Measurements from ENCODE around the gene CTXN1. TPM values are rescaled to one million over a fixed set of nuclear protein-coding genes. Genes with fewer than 3 reads are reported as not detected.

Gene CTXN1
- total and polyA plus RNA-seq, 4 experiments from 2014 or later = not detected

DNA sequence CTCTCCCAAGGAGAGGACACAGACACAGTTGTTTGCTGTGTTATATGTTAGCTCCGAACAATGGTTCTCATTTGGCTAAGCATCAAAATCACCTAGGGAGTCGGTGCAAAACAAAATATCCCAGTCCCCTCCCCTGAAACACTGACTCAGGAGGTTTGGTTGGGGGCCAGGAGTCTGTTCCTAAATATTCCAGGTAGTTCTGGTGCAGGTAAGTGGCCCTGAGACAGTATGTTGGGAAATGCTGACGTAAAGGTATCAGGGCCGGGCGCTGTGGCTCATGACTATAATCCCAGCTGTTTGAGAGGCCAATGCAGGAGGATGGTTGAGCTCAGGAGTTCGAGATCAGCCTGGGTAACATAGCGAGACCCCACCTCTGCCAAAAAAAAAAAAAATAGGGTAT lies 24.6 kb downstream of the CTXN1 start:
- H3K9me3 Mint-ChIP-seq = peaks cover 0 to 5% (median 1%) of the 10 kb centered on the region in 8 donors
- H3K27me3 Mint-ChIP-seq = peaks cover 2 to 5% of the 10 kb centered on the region in 2 donors
- intact Hi-C loops (cut with micrococcal nuclease) = no loop called here

DNA sequence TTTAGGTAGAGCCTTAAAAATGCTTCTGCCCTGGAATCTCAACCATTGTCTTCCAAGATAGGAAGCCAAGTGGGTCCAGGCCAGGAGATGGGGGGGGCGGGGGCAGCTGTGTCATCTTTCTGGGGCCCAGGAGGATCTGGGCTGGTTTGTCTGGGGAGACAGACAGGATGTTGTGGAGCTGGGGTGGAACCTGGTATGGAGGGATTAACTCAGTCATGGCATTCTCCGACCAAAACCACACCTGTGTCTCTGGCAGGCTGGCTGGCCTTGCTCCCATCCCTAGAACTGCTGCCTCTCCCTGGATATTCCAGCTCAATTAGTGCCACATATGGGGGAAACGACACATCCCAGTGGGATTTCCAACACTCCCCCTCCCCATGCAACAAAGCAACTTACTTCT lies 25.0 kb downstream of the CTXN1 start:
- Histone ChIP-seq H3K27ac (ENCODE audit: low read depth, low read length) (no peak overlapping the region), H3K27me3 (ENCODE audit: insufficient read depth, low read length) (no peaks in the 10 kb centered on the region), H3K4me3 (ENCODE audit: low read length in 2 of 2) (no peak overlapping the region), H3K9me3 (ENCODE audit: control insufficient read depth in 1 of 2, low read length in 2 of 2) (no peaks in the 10 kb centered on the region), H3K36me3 (ENCODE audit: insufficient read depth, low read length) (peaks cover under 1% of the 10 kb centered on the region), H3K4me1 (ENCODE audit: insufficient read depth, low read length) (peaks cover 24% of the 10 kb centered on the region)
- ChIA-PET POLR2A (ENCODE audit: partially characterized antibody) (interaction anchor here (1.1 to 1.8 kb wide), 2 partner anchors 32 to 43 kb away, joined by 3 to 5 read pairs; partner anchors contain the start of gene TIMM44), CTCF (ENCODE audit: partially characterized antibody) (interaction anchor here (2.6 to 4.0 kb wide), 2 partner anchors 32 to 43 kb away, joined by 10 to 33 read pairs; partner anchors contain the start of gene TIMM44)
- no peak overlapping the region for H3K27ac Mint-ChIP-seq
- H3K27me3 Mint-ChIP-seq = peaks cover 2 to 5% of the 10 kb centered on the region in 2 donors
- no peak overlapping the region for H3K4me3 Mint-ChIP-seq
- peaks cover 15 to 32% (median 22%) of the 10 kb centered on the region in 4 donors for H3K4me1 Mint-ChIP-seq
- H3K36me3 Mint-ChIP-seq = peaks cover 0 to 17% of the 10 kb centered on the region in 2 donors
- no peak for DNase-seq
- intact Hi-C loops (cut with micrococcal nuclease) = no loop called here
- peaks cover 0 to 5% (median 1%) of the 10 kb centered on the region in 8 donors for H3K9me3 Mint-ChIP-seq

More for the DNA sequence above, 24.6 kb downstream of the CTXN1 start:
- ChIA-PET CTCF (ENCODE audit: partially characterized antibody) (interaction anchor here (2.6 to 4.0 kb wide), 2 partner anchors 32 to 43 kb away, joined by 10 to 33 read pairs; partner anchors contain the start of gene TIMM44), POLR2A (ENCODE audit: partially characterized antibody) (interaction anchor here (1.1 kb wide), 1 partner anchor 32 kb away, joined by 3 read pairs; no protein-coding TSS in a partner anchor)
- H3K4me1 Mint-ChIP-seq = peaks cover 15 to 36% (median 24%) of the 10 kb centered on the region in 4 donors
- peaks cover 0 to 18% of the 10 kb centered on the region in 2 donors for H3K36me3 Mint-ChIP-seq
- no peak overlapping the region for H3K4me3 Mint-ChIP-seq
- no peak overlapping the region for H3K27ac Mint-ChIP-seq
- Histone ChIP-seq H3K4me3 (ENCODE audit: low read length in 2 of 2) (no peak overlapping the region), H3K27me3 (ENCODE audit: insufficient read depth, low read length) (no peaks in the 10 kb centered on the region), H3K36me3 (ENCODE audit: insufficient read depth, low read length) (peaks cover 5% of the 10 kb centered on the region), H3K4me1 (ENCODE audit: insufficient read depth, low read length) (peaks cover 27% of the 10 kb centered on the region), H3K27ac (ENCODE audit: low read depth, low read length) (no peak overlapping the region), H3K9me3 (ENCODE audit: control insufficient read depth in 1 of 2, low read length in 2 of 2) (no peaks in the 10 kb centered on the region)
- DNase-seq = no peak

DNA sequence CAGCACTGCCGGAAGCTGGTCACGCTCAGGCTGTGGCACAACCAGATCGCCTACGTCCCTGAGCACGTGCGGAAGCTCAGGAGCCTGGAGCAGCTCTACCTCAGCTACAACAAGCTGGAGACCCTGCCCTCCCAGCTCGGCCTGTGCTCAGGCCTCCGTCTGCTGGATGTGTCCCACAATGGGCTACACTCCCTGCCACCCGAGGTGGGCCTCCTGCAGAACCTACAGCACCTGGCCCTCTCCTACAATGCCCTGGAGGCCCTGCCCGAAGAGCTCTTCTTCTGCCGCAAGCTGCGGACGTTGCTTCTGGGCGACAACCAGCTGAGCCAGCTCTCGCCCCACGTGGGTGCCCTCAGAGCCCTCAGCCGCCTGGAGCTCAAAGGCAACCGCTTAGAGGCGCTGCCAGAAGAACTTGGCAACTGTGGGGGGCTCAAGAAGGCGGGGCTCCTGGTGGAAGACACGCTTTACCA lies 25.5 kb downstream of the CTXN1 start:
- H3K27ac Mint-ChIP-seq = no peak overlapping the region
- H3K4me3 Mint-ChIP-seq = no peak overlapping the region
- Histone ChIP-seq H3K27me3 (ENCODE audit: insufficient read depth, low read length) (no peaks in the 10 kb centered on the region), H3K9me3 (ENCODE audit: control insufficient read depth in 1 of 2, low read length in 2 of 2) (no peaks in the 10 kb centered on the region), H3K27ac (ENCODE audit: low read depth, low read length) (no peak overlapping the region), H3K4me1 (ENCODE audit: insufficient read depth, low read length) (peaks cover 21% of the 10 kb centered on the region), H3K4me3 (ENCODE audit: low read length in 2 of 2) (no peak overlapping the region), H3K36me3 (ENCODE audit: insufficient read depth, low read length) (no peaks in the 10 kb centered on the region)
- DNase-seq = no peak
- ChIA-PET CTCF (ENCODE audit: partially characterized antibody) (interaction anchor here (1.7 to 4.0 kb wide), 3 partner anchors 31 to 43 kb away, joined by 4 to 33 read pairs (median 10); partner anchors contain the start of gene TIMM44), POLR2A (ENCODE audit: partially characterized antibody) (interaction anchor here (0.5 to 1.8 kb wide), 4 partner anchors 13 to 43 kb away, joined by 3 to 5 read pairs (median 4); partner anchors contain the start of gene TIMM44)
- peaks cover 12 to 27% (median 19%) of the 10 kb centered on the region in 4 donors for H3K4me1 Mint-ChIP-seq
- H3K27me3 Mint-ChIP-seq = peaks cover 2 to 5% of the 10 kb centered on the region in 2 donors
- H3K36me3 Mint-ChIP-seq = peaks cover 0 to 14% of the 10 kb centered on the region in 2 donors
- intact Hi-C loops (cut with micrococcal nuclease) = no loop called here
- H3K9me3 Mint-ChIP-seq = peaks cover 0 to 5% (median 1%) of the 10 kb centered on the region in 8 donors

DNA sequence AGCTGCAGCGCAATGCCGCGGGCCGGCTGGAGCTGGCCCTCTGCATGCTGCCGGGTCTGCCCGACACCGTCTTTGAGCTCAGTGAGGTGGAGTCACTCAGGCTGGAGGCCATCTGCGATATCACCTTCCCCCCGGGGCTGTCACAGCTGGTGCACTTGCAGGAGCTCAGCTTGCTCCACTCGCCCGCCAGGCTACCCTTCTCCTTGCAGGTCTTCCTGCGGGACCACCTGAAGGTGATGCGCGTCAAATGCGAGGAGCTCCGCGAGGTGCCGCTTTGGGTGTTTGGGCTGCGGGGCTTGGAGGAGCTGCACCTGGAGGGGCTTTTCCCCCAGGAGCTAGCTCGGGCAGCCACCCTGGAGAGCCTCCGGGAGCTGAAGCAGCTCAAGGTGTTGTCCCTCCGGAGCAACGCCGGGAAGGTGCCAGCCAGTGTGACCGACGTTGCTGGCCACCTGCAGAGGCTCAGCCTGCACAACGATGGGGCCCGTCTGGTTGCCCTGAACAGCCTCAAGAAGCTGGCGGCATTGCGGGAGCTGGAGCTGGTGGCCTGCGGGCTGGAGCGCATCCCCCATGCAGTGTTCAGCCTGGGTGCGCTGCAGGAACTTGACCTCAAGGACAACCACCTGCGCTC lies 26.1 kb downstream of the CTXN1 start:
- DNase-seq = no peak
- Histone ChIP-seq H3K36me3 (ENCODE audit: insufficient read depth, low read length) (no peaks in the 10 kb centered on the region), H3K4me3 (ENCODE audit: low read length in 2 of 2) (no peak overlapping the region), H3K9me3 (ENCODE audit: control insufficient read depth in 1 of 2, low read length in 2 of 2) (no peaks in the 10 kb centered on the region), H3K27ac (ENCODE audit: low read depth, low read length) (no peak overlapping the region), H3K4me1 (ENCODE audit: insufficient read depth, low read length) (peaks cover 15% of the 10 kb centered on the region), H3K27me3 (ENCODE audit: insufficient read depth, low read length) (no peaks in the 10 kb centered on the region)
- ChIA-PET CTCF (ENCODE audit: partially characterized antibody) (interaction anchor here (1.7 to 2.6 kb wide), 2 partner anchors 30 to 44 kb away, joined by 4 to 10 read pairs; partner anchors contain the start of gene TIMM44), POLR2A (ENCODE audit: partially characterized antibody) (interaction anchor here (0.5 to 1.8 kb wide), 3 partner anchors 13 to 44 kb away, joined by 3 to 5 read pairs (median 4); partner anchors contain the start of gene TIMM44)
- peaks cover 9 to 21% (median 15%) of the 10 kb centered on the region in 4 donors for H3K4me1 Mint-ChIP-seq
- peaks cover 0 to 11% of the 10 kb centered on the region in 2 donors for H3K36me3 Mint-ChIP-seq
- peaks cover 0 to 5% (median 1%) of the 10 kb centered on the region in 8 donors for H3K9me3 Mint-ChIP-seq
- no peak overlapping the region for H3K4me3 Mint-ChIP-seq
- no peak overlapping the region for H3K27ac Mint-ChIP-seq
- H3K27me3 Mint-ChIP-seq = peaks cover 5 to 6% of the 10 kb centered on the region in 2 donors
- intact Hi-C loops (cut with micrococcal nuclease) = no loop called here

DNA sequence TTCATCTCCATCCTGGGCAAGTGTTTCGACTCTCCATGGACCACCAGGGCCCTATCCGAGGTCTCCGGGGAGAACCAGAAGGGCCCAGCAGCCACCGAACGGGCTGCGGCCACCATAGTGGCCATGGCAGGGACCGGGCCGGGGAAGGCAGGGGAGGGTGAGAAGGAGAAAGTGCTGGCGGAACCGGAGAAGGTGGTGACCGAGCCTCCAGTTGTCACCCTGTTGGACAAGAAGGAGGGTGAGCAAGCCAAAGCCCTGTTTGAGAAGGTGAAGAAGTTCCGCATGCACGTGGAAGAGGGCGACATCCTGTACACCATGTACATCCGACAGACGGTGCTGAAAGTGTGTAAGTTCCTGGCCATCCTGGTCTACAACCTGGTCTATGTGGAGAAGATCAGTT lies 27.0 kb downstream of the CTXN1 start:
- Mint-ChIP-seq H3K4me1 (peaks cover 5 to 14% (median 9%) of the 10 kb centered on the region in 4 donors), H3K4me3 (no peak overlapping the region), H3K9me3 (peaks cover 0 to 5% (median 1%) of the 10 kb centered on the region in 8 donors), H3K36me3 (peaks cover 0 to 4% of the 10 kb centered on the region in 2 donors), H3K27me3 (peaks cover 8% of the 10 kb centered on the region in 2 donors), H3K27ac (no peak overlapping the region)
- ChIA-PET CTCF (ENCODE audit: partially characterized antibody) (interaction anchor here (1.7 kb wide), 1 partner anchor 29 kb away, joined by 4 read pairs; no protein-coding TSS in a partner anchor), POLR2A (ENCODE audit: partially characterized antibody) (interaction anchor here (1.3 to 1.8 kb wide), 2 partner anchors 30 to 45 kb away, joined by 4 to 5 read pairs; partner anchors contain the start of gene TIMM44)
- H3K36me3 ChIP-seq (ENCODE audit: insufficient read depth, low read length) = no peaks in the 10 kb centered on the region
- H3K4me1 ChIP-seq (ENCODE audit: insufficient read depth, low read length) = peaks cover 9% of the 10 kb centered on the region
- no peaks in the 10 kb centered on the region for H3K27me3 ChIP-seq (ENCODE audit: insufficient read depth, low read length)
- no peaks in the 10 kb centered on the region for H3K9me3 ChIP-seq (ENCODE audit: control insufficient read depth in 1 of 2, low read length in 2 of 2)
- intact Hi-C loops (cut with micrococcal nuclease) = no loop called here
- H3K4me3 ChIP-seq (ENCODE audit: low read length in 2 of 2) = no peak overlapping the region
- no peak overlapping the region for H3K27ac ChIP-seq (ENCODE audit: low read depth, low read length)
- DNase-seq = no peak

DNA sequence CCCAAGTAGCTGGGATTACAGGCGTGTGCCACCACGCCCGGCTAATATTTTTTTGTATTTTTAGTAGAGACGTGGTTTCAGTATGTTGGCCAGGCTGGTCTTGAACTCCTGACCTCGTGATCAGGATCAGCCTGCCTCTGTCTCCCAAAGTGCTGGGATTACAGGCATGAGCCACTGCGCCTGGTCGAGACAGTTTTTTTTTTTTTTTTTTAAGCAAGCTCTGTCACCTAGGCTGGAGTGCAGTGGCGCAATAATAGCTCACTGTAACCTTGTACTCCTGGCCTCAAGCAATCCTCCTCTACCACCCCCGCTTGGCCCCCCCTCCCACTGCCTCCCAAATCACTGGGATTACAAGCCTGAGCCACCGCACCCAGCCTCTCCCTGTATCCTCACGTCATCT lies 28.6 kb downstream of the CTXN1 start:
- ChIA-PET CTCF (ENCODE audit: partially characterized antibody) (interaction anchor here (1.8 kb wide), 1 partner anchor 28 kb away, joined by 7 read pairs; no protein-coding TSS in a partner anchor), POLR2A (ENCODE audit: partially characterized antibody) (no interaction called here)
- Mint-ChIP-seq H3K27ac (no peak overlapping the region), H3K4me1 (no peaks in the 10 kb centered on the region), H3K9me3 (no peaks in the 10 kb centered on the region), H3K27me3 (peaks cover 5 to 6% of the 10 kb centered on the region in 2 donors), H3K36me3 (no peaks in the 10 kb centered on the region), H3K4me3 (no peak overlapping the region)
- Histone ChIP-seq H3K4me3 (ENCODE audit: low read length in 2 of 2) (no peak overlapping the region), H3K9me3 (ENCODE audit: control insufficient read depth in 1 of 2, low read length in 2 of 2) (no peaks in the 10 kb centered on the region), H3K4me1 (ENCODE audit: insufficient read depth, low read length) (no peaks in the 10 kb centered on the region), H3K27ac (ENCODE audit: low read depth, low read length) (no peak overlapping the region), H3K36me3 (ENCODE audit: insufficient read depth, low read length) (no peaks in the 10 kb centered on the region), H3K27me3 (ENCODE audit: insufficient read depth, low read length) (no peaks in the 10 kb centered on the region)
- intact Hi-C loops (cut with micrococcal nuclease) = no loop called here
- no peak for DNase-seq

DNA sequence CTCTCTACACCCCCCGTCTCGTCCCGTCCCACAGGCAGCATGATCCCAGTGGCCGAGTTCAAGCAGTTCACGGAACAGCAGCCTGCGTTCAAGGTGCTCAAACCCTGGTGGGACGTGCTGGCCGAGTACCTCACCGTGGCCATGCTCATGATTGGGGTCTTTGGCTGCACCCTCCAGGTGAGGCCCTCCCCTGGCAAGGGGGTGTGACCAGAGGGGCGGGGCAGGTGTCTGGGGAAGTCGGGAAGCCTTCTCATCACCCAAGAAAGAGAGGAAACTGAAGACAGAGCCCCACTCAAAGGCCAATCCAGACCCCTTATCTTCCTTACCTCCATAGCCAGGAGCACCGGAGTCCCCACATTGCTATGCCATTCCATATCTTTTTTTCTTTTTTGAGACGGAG lies 30.4 kb downstream of the CTXN1 start:
- intact Hi-C loops (cut with micrococcal nuclease) = no loop called here
- Mint-ChIP-seq H3K27me3 (peaks cover 7 to 10% of the 10 kb centered on the region in 2 donors), H3K27ac (no peak overlapping the region), H3K9me3 (no peaks in the 10 kb centered on the region), H3K4me3 (no peak overlapping the region), H3K4me1 (no peaks in the 10 kb centered on the region), H3K36me3 (no peaks in the 10 kb centered on the region)
- Histone ChIP-seq H3K9me3 (ENCODE audit: control insufficient read depth in 1 of 2, low read length in 2 of 2) (no peaks in the 10 kb centered on the region), H3K4me1 (ENCODE audit: insufficient read depth, low read length) (no peaks in the 10 kb centered on the region), H3K27ac (ENCODE audit: low read depth, low read length) (no peak overlapping the region), H3K4me3 (ENCODE audit: low read length in 2 of 2) (no peak overlapping the region), H3K36me3 (ENCODE audit: insufficient read depth, low read length) (no peaks in the 10 kb centered on the region), H3K27me3 (ENCODE audit: insufficient read depth, low read length) (no peaks in the 10 kb centered on the region)
- CTCF ChIA-PET (ENCODE audit: partially characterized antibody) = no interaction called here
- POLR2A ChIA-PET (ENCODE audit: partially characterized antibody) = no interaction called here
- no peak for DNase-seq
